Mesothelial cell of epicardium (in vitro differentiated cells): Measurements from ENCODE around the gene CALD1. TPM values are rescaled to one million over a fixed set of nuclear protein-coding genes. Genes with fewer than 3 reads are reported as not detected.

ENCODE experiments used
- DNase-seq, 2 experiments: peaks; one replicate each; pipeline ENCODE4 v3.0.0; 2021; ENCODE audit warnings: low spot score in 2 of 2; ENCODE audit not compliant: unreplicated experiment in 2 of 2
- H3K27ac Mint-ChIP-seq: 2 replicates; pipeline ENCODE4 v1.8.0; 2021; ENCODE audit warnings: mixed read lengths
- H3K27me3 Mint-ChIP-seq: 2 replicates; pipeline ENCODE4 v1.8.0; 2021; ENCODE audit warnings: low read depth, mixed read lengths
- H3K36me3 Mint-ChIP-seq: 2 replicates; pipeline ENCODE4 v1.8.0; 2021; ENCODE audit warnings: mixed read lengths
- H3K4me1 Mint-ChIP-seq: 2 replicates; pipeline ENCODE4 v1.8.0; 2021; ENCODE audit warnings: mixed read lengths
- H3K4me3 Mint-ChIP-seq: 2 replicates; pipeline ENCODE4 v1.8.0; 2021; ENCODE audit warnings: mild to moderate bottlenecking, moderate library complexity, mixed read lengths
- H3K9me3 Mint-ChIP-seq: 2 replicates; pipeline ENCODE4 v1.8.0; 2021; ENCODE audit warnings: mixed read lengths
- CTCF ChIP-seq: fragments of 200-600 bp; sonication (generic); IDR thresholded peaks from one replicate; pipeline ENCODE4 v1.5.0; 2021; ENCODE audit warnings: antibody characterized with exemption; ENCODE audit not compliant: unreplicated experiment
- total RNA-seq: library from RNA; stranded (reverse); gene quantifications from 3 replicates; pipeline ENCODE4 v1.2.1, GENCODE V29; 2021

Gene CALD1
- total RNA-seq, 1 donor from 2014 or later = 191 TPM

- no peaks in the 10 kb centered on the region for H3K9me3 Mint-ChIP-seq
- TF ChIP-seq CTCF = no peak
- H3K36me3 Mint-ChIP-seq = peaks cover 6% of the 10 kb centered on the region
These were observed 55.4 kb downstream of the CALD1 start for GRCh38 chr7:134834689-134835462.

GRCh38 chr7:134835463-134835823 lies 56.0 kb downstream of the CALD1 start:
- Mint-ChIP-seq H3K9me3 (no peaks in the 10 kb centered on the region), H3K4me1 (peaks cover 22% of the 10 kb centered on the region), H3K27ac (peak overlapping the region; percentile 90), H3K27me3 (no peaks in the 10 kb centered on the region), H3K36me3 (peaks cover 12% of the 10 kb centered on the region), H3K4me3 (no peak overlapping the region)
- no peak for TF ChIP-seq CTCF
- DNase-seq = no peak

More at GRCh38 chr7:134834689-134835462, 55.4 kb downstream of the CALD1 start:
- DNase-seq = no peak
- H3K4me3 Mint-ChIP-seq = no peak overlapping the region
- H3K27me3 Mint-ChIP-seq = no peaks in the 10 kb centered on the region
- H3K27ac Mint-ChIP-seq = peak overlapping the region; percentile 90
- H3K4me1 Mint-ChIP-seq = peaks cover 22% of the 10 kb centered on the region

GRCh38 chr7:134836447-134836846 lies 57.0 kb downstream of the CALD1 start:
- Mint-ChIP-seq H3K36me3 (peaks cover 12% of the 10 kb centered on the region), H3K9me3 (no peaks in the 10 kb centered on the region), H3K4me1 (peaks cover 22% of the 10 kb centered on the region), H3K4me3 (no peak overlapping the region), H3K27me3 (no peaks in the 10 kb centered on the region), H3K27ac (no peak overlapping the region)
- no peak for TF ChIP-seq CTCF
- no peak for DNase-seq

DNA sequence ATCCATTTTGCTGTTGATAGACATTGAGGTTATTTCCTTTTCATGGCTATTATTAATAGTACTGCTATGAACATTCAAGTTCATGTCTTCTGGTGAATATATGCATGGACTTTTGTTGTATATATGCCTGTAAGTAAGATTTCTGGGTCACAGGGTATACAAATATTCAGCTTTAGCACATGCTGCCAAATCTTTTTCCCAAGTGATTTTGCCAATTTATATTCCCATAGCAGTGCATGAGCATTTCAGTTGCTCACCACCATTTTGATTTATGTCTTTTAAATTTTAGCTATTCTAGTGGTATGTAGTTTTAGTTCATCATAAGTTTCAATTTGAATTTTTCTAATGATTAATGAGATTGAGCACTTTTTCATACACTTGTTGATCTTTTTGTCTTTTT lies 59.9 kb downstream of the CALD1 start:
- peaks cover 27% of the 10 kb centered on the region for H3K4me1 Mint-ChIP-seq
- DNase-seq = no peak
- H3K9me3 Mint-ChIP-seq = no peaks in the 10 kb centered on the region
- no peaks in the 10 kb centered on the region for H3K27me3 Mint-ChIP-seq
- H3K27ac Mint-ChIP-seq = no peak overlapping the region
- TF ChIP-seq CTCF = no peak
- peaks cover 15% of the 10 kb centered on the region for H3K36me3 Mint-ChIP-seq
- H3K4me3 Mint-ChIP-seq = no peak overlapping the region

GRCh38 chr7:134842062-134842461 lies 62.6 kb downstream of the CALD1 start:
- Mint-ChIP-seq H3K4me3 (no peak overlapping the region), H3K9me3 (no peaks in the 10 kb centered on the region), H3K4me1 (peaks cover 18% of the 10 kb centered on the region), H3K27me3 (no peaks in the 10 kb centered on the region), H3K36me3 (peaks cover 36% of the 10 kb centered on the region), H3K27ac (no peak overlapping the region)
- no peak for TF ChIP-seq CTCF
- DNase-seq = no peak
